ENCODE measurements around the gene PCBP3.

Gene PCBP3

GRCh38 chr21:45787371-45787770 lies 143.8 kb downstream of the PCBP3 start:
- no peak for DNase-seq (ENCODE audit: low spot score)

- DNase-seq (ENCODE audit: low spot score), result no peak
These were observed 144.7 kb downstream of the PCBP3 start for GRCh38 chr21:45788198-45788597.

- DNase-seq (ENCODE audit: low spot score), result no peak
These were observed 145.3 kb downstream of the PCBP3 start for GRCh38 chr21:45788637-45789506.

- no peak for DNase-seq (ENCODE audit: low spot score)
These were observed 146.9 kb downstream of the PCBP3 start for GRCh38 chr21:45790427-45790826.

- no peak for DNase-seq (ENCODE audit: low spot score)
These were observed 148.3 kb downstream of the PCBP3 start for GRCh38 chr21:45791562-45792418.

- no peak for DNase-seq (ENCODE audit: low spot score)
These were observed 149.3 kb downstream of the PCBP3 start for GRCh38 chr21:45792682-45793383.

- no peak for DNase-seq (ENCODE audit: low spot score)
These were observed 150.5 kb downstream of the PCBP3 start for GRCh38 chr21:45794027-45794426.

GRCh38 chr21:45796003-45796402 lies 152.5 kb downstream of the PCBP3 start:
- no peak for DNase-seq (ENCODE audit: low spot score)

- DNase-seq (ENCODE audit: low spot score), result no peak
These were observed 153.8 kb downstream of the PCBP3 start for GRCh38 chr21:45797338-45797737.

- DNase-seq (ENCODE audit: low spot score), result no peak
These were observed 156.3 kb downstream of the PCBP3 start for GRCh38 chr21:45799765-45800338.

GRCh38 chr21:45800339-45801080 lies 157.0 kb downstream of the PCBP3 start:
- no peak for DNase-seq (ENCODE audit: low spot score)

GRCh38 chr21:45801129-45801964 lies 157.8 kb downstream of the PCBP3 start:
- DNase-seq (ENCODE audit: low spot score), result no peak

- no peak for DNase-seq (ENCODE audit: low spot score)
These were observed 158.5 kb downstream of the PCBP3 start for GRCh38 chr21:45801989-45802388.

- DNase-seq (ENCODE audit: low spot score), result no peak
These were observed 158.9 kb downstream of the PCBP3 start for GRCh38 chr21:45802425-45802824.

GRCh38 chr21:45802956-45803617 lies 159.6 kb downstream of the PCBP3 start:
- DNase-seq (ENCODE audit: low spot score), result no peak

GRCh38 chr21:45803618-45804340 lies 160.3 kb downstream of the PCBP3 start:
- no peak for DNase-seq (ENCODE audit: low spot score)

- DNase-seq (ENCODE audit: low spot score), result no peak
These were observed 161.3 kb downstream of the PCBP3 start for GRCh38 chr21:45804809-45805313.

- DNase-seq (ENCODE audit: low spot score), result no peak
These were observed 161.8 kb downstream of the PCBP3 start for GRCh38 chr21:45805321-45805720.

- DNase-seq (ENCODE audit: low spot score), result no peak
These were observed 162.5 kb downstream of the PCBP3 start for GRCh38 chr21:45806042-45806441.
